A172 (cell line): ENCODE data around the gene COCH. TPM values are rescaled to one million over a fixed set of nuclear protein-coding genes. Genes with fewer than 3 reads are reported as not detected.
"Not testable (repeated sequence)": the region's sequence is repeated elsewhere in the genome, so short reads cannot be mapped to it uniquely, and the experiment has no call there.

Experiments used
- DNase-seq: peaks from one replicate; pipeline ENCODE4 v3.0.0-alpha.2; 2015; ENCODE audit warnings: low spot score
- total RNA-seq: library from RNA; depleted of rRNA; stranded (reverse); fragments of >200 nt; shearing (Covaris generic); gene quantifications from 2 replicates; pipeline ENCODE4 v1.2.3, GENCODE V29; 2014; rRNA removed

COCH gene
- total RNA-seq, 1 experiment from 2014 or later = 4.1 TPM

- DNase-seq = no peak
Observed at GRCh38 chr14:30925254-30925653, 50.9 kb downstream of the COCH start.

GRCh38 chr14:30928462-30928861, 54.1 kb downstream of the COCH start:
- DNase-seq = no peak

- not testable (repeated sequence) for DNase-seq
Observed at GRCh38 chr14:30933937-30934336, 59.6 kb downstream of the COCH start.

GRCh38 chr14:30935445-30935844, 61.1 kb downstream of the COCH start:
- DNase-seq = no peak

GRCh38 chr14:30938617-30939016, 64.3 kb downstream of the COCH start:
- DNase-seq = no peak

Other genes starting within 250 kb of the COCH start
- 9.1 TPM in 2 replicates for gene AP4S1, start 151.1 kb downstream of the COCH start, total RNA-seq
- 18.7 and 34.0 TPM in 2 replicates for gene STRN3, start 151.8 kb downstream of the COCH start, total RNA-seq